VCaP (cell line): ENCODE data around the gene THYN1.

ENCODE experiments used
- H3K27ac ChIP-seq: fragments of 450-650 bp; 2 replicates; pipeline ENCODE4 v1.5.1; 2017
- CTCF ChIP-seq: fragments of 450-650 bp; conservative IDR thresholded peaks from 2 replicates; pipeline ENCODE4 v1.5.1; 2017; ENCODE audit warnings: mild to moderate bottlenecking, moderate library complexity

THYN1 gene

DNA sequence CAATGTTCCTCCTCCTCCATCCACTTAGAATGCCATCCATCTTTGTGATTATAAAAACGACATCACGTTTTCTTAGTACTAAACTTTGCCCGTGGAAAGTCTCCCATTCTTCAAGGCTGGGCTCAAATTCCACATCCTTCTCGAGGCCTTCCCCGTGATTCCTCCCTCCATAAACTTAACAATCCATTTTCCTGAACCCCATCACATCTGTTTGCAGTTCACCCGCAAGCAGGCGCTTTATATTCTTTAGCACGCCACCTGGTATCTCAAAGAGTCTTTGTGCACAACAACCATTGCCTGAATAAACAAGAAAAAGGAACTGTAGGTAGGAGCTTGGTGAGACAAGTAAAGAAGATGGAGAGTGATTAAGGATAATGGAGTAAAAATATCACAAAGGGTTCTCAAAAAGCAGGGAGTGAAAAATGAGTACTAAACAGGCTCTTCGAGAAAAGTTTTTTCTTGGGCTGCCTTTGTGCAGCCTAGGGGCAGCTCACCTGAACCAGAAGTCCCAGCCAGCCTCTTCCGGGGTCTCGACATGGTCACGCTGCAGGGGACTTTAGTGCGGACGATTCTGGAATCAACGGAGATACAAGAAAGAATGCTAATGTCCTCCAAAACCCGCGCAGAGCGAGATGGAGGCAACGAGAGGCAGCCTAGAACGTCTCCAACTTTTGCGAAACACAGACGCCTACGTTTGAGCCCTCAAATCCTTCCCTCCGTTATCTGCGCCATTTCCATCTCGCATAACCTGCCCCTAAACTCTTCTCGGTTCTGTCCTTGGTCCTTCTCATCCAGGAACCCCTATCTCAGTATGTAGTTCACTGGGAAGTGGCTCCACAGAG lies 585 bp downstream of the THYN1 start:
- peak overlapping the region; percentile 76 for H3K27ac ChIP-seq
- no peak for TF ChIP-seq CTCF

DNA sequence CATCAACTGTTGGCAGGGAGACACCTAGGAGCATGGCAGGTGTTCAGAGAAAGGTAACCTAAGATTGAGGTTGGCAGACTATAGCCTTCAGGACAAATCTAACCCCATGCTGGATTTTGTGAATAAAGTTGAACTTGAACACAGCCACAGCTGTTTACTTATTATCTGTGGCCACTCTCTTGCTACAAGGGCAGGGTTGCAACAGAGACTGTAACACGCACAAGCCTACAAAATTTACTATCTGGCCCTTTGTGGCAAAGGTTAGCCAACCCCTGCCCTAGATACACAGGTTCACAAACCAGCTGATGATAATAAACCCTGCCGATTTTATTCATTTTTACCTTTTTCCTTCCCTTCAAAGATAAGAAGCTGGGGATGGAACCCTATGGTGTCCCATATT lies 2.5 kb downstream of the THYN1 start:
- no peak for TF ChIP-seq CTCF
- H3K27ac ChIP-seq, result no peak overlapping the region

GRCh38 chr11:134250246-134250645 lies 2.9 kb downstream of the THYN1 start:
- no peak for TF ChIP-seq CTCF
- no peak overlapping the region for H3K27ac ChIP-seq

DNA sequence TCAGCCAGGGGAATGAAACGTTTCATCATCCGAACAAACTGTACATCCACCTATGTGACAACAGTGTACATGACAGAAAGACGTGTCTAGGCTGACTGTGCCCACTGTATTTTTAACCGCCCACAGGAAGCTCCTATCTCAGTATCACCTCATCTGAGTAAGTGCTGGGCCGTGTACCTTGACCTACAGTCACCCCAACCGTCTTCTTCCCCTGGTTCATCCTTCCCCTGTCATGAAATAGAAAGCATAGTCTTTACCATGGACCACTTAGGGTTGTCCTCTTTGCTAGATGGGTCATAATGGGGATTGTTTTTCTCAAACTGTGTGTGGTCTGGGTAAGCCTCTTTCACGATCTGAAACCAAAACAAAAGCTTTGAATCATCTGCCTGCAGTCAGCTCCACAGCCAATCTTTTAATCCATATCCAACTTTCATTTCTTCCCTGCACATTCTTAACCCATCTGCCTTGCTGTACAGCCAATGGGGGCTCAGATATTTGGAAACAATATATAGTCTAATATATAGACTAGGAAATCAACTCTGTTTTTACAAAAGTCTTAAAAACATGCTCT lies 4.2 kb downstream of the THYN1 start:
- TF ChIP-seq CTCF, result no peak

GRCh38 chr11:134246678-134247077 lies 6.5 kb downstream of the THYN1 start:
- TF ChIP-seq CTCF, result no peak
- peak overlapping the region; percentile 72 for H3K27ac ChIP-seq

More for the DNA sequence above, 4.2 kb downstream of the THYN1 start:
- H3K27ac ChIP-seq, result no peak overlapping the region

- no peak for TF ChIP-seq CTCF
- H3K27ac ChIP-seq, result peak overlapping the region; percentile 72
Measured at GRCh38 chr11:134246100-134246499, 7.1 kb downstream of the THYN1 start.

DNA sequence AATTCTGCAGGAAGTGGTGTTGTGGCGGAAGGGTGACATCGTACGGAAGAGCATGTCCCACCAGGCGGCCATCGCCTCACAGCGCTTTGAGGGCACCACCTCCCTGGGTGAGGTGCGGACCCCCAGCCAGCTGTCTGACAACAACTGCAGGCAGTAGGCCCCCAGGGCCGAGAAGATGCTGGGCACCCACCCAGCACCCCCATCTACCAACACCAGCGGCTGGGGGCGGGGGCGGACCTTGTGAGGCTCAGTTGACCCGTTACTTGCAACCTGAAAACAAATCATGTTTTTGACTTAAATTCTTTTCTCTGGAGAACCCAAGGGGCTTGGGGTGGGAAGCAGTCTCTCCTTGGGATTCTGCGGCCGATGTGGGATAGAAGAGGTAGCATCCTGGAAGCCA lies 7.7 kb downstream of the THYN1 start:
- TF ChIP-seq CTCF, result no peak
- H3K27ac ChIP-seq, result peak overlapping the region; percentile 72
